ENCODE measurements around the gene SH3PXD2B. TPM values are rescaled to one million over a fixed set of nuclear protein-coding genes. Genes with fewer than 3 reads are reported as not detected.

SH3PXD2B gene
- total and polyA plus RNA-seq, 2 donors (not counting 1 experiment from before 2014, with no cell fraction given), result not detected

- Histone ChIP-seq H3K9me3 (ENCODE audit: control extremely low read depth in 1 of 3, control insufficient read depth in 2 of 3, insufficient read depth in 1 of 3, low read length in 2 of 3) (no peaks in the 10 kb centered on the region), H3K27me3 (replicated peaks in 1 of 4; ENCODE audit: control extremely low read depth in 1 of 4, control insufficient read depth in 3 of 4, insufficient read depth in 4 of 4, low read length in 3 of 4) (peaks cover 0 to 5% (median 0%) of the 10 kb centered on the region in 4 experiments), H4K20me1 (ENCODE audit: control insufficient read depth, insufficient read depth, low read length, poor library complexity, severe bottlenecking) (no peaks in the 10 kb centered on the region), H3K79me2 (ENCODE audit: control insufficient read depth, insufficient read depth, low read length) (no peaks in the 10 kb centered on the region), H3K4me1 (ENCODE audit: control insufficient read depth in 2 of 2, insufficient read depth in 2 of 2, low read length in 2 of 2) (no peaks in the 10 kb centered on the region), H3K4me3 (ENCODE audit: control extremely low read depth in 1 of 5, extremely low read depth in 1 of 5, insufficient read depth in 1 of 5, low read depth in 2 of 5, low read length in 4 of 5) (no peak overlapping the region), H3K4me2 (replicated peaks; ENCODE audit: low read depth, low read length, poor library complexity, severe bottlenecking) (no peak overlapping the region), H3K9ac (ENCODE audit: low read length) (no peak overlapping the region), H3K27ac (ENCODE audit: low read length in 2 of 2) (no peak overlapping the region), H3K36me3 (replicated peaks in 1 of 2; ENCODE audit: control extremely low read depth in 1 of 2, control insufficient read depth in 1 of 2, extremely low read depth in 1 of 2, insufficient read depth in 2 of 2, low read length in 1 of 2) (no peaks in the 10 kb centered on the region), H2AFZ (ENCODE audit: insufficient read depth, low read depth, low read length, poor library complexity, severe bottlenecking) (no peak overlapping the region)
- 96% methylated on average over 9 of the region's 14 CpGs for WGBS (ENCODE audit: insufficient coverage)
- Mint-ChIP-seq H3K4me1 (no peaks in the 10 kb centered on the region), H3K27me3 (peaks cover 22% of the 10 kb centered on the region), H3K4me3 (no peak overlapping the region), H3K27ac (no peak overlapping the region), H3K9me3 (ENCODE audit: insufficient read depth) (no peaks in the 10 kb centered on the region)
- no peak for ATAC-seq (ENCODE audit: low read depth)
- no peak for DNase-seq
- intact Hi-C loops (cut with micrococcal nuclease), result no loop called here
- ChIA-PET CTCF (no interaction called here), POLR2A (no interaction called here)
- TF ChIP-seq EZH2 (IDR thresholded peaks at IDR 0.05; ENCODE audit: borderline replicate concordance, insufficient read depth, low read depth, low read length, poor library complexity, severe bottlenecking), result no peak
These were observed 13.0 kb downstream of the SH3PXD2B start for GRCh38 chr5:172441262-172441751.

- WGBS (ENCODE audit: insufficient coverage), result 92% methylated on average over 6 of the region's 7 CpGs
- H3K4me1 ChIP-seq (ENCODE audit: control insufficient read depth in 2 of 2, insufficient read depth in 2 of 2, low read length in 2 of 2), result no peaks in the 10 kb centered on the region
- CTCF ChIA-PET, result no interaction called here
- POLR2A ChIA-PET, result no interaction called here
- H3K27ac Mint-ChIP-seq, result no peak overlapping the region
- H3K9ac ChIP-seq (ENCODE audit: low read length), result no peak overlapping the region
- intact Hi-C loops (cut with micrococcal nuclease), result no loop called here
- no peaks in the 10 kb centered on the region for H3K4me1 Mint-ChIP-seq
- H3K4me2 ChIP-seq (replicated peaks; ENCODE audit: low read depth, low read length, poor library complexity, severe bottlenecking), result no peak overlapping the region
- H3K27me3 Mint-ChIP-seq, result peaks cover 22% of the 10 kb centered on the region
- H4K20me1 ChIP-seq (ENCODE audit: control insufficient read depth, insufficient read depth, low read length, poor library complexity, severe bottlenecking), result no peaks in the 10 kb centered on the region
- DNase-seq (no peak), ATAC-seq (ENCODE audit: low read depth) (no peak)
- no peaks in the 10 kb centered on the region for H3K79me2 ChIP-seq (ENCODE audit: control insufficient read depth, insufficient read depth, low read length)
- H3K36me3 ChIP-seq (replicated peaks in 1 of 2; ENCODE audit: control extremely low read depth in 1 of 2, control insufficient read depth in 1 of 2, extremely low read depth in 1 of 2, insufficient read depth in 2 of 2, low read length in 1 of 2), result no peaks in the 10 kb centered on the region
- H3K4me3 Mint-ChIP-seq, result no peak overlapping the region
- H2AFZ ChIP-seq (ENCODE audit: insufficient read depth, low read depth, low read length, poor library complexity, severe bottlenecking), result no peak overlapping the region
- TF ChIP-seq EZH2 (IDR thresholded peaks at IDR 0.05; ENCODE audit: borderline replicate concordance, insufficient read depth, low read depth, low read length, poor library complexity, severe bottlenecking) (no peak), CTCF (IDR thresholded peaks at IDR 0.05) (no peak)
- peaks cover 0 to 5% (median 0%) of the 10 kb centered on the region in 4 experiments for H3K27me3 ChIP-seq (replicated peaks in 1 of 4; ENCODE audit: control extremely low read depth in 1 of 4, control insufficient read depth in 3 of 4, insufficient read depth in 4 of 4, low read length in 3 of 4)
- no peak overlapping the region for H3K27ac ChIP-seq (ENCODE audit: low read length in 2 of 2)
- H3K9me3 ChIP-seq (ENCODE audit: control extremely low read depth in 1 of 3, control insufficient read depth in 2 of 3, insufficient read depth in 1 of 3, low read length in 2 of 3), result no peaks in the 10 kb centered on the region
- no peak overlapping the region for H3K4me3 ChIP-seq (ENCODE audit: control extremely low read depth in 1 of 5, extremely low read depth in 1 of 5, insufficient read depth in 1 of 5, low read depth in 2 of 5, low read length in 4 of 5)
- H3K9me3 Mint-ChIP-seq (ENCODE audit: insufficient read depth), result no peaks in the 10 kb centered on the region
These were observed 13.8 kb downstream of the SH3PXD2B start for GRCh38 chr5:172440486-172440885.

Measured in B cell (primary cell).